Measurements from ENCODE around the gene FBXO21. TPM values are rescaled to one million over a fixed set of nuclear protein-coding genes. Genes with fewer than 3 reads are reported as not detected.
"Not testable (repeated sequence)": the region's sequence is repeated elsewhere in the genome, so short reads cannot be mapped to it uniquely, and the experiment has no call there.

Gene FBXO21
- total and polyA plus RNA-seq, 2 donors (not counting 1 experiment from before 2014, with no cell fraction given): 28.2 to 55.7 TPM

- H3K79me2 ChIP-seq (ENCODE audit: control insufficient read depth, insufficient read depth, low read length): no peaks in the 10 kb centered on the region
- intact Hi-C loops (cut with micrococcal nuclease): no loop called here
- H3K4me3 Mint-ChIP-seq: no peak overlapping the region
- ChIA-PET POLR2A (no interaction called here), CTCF (interaction anchor here (0.5 to 1.3 kb wide), 2 partner anchors 9 to 672 kb away, joined by 4 to 7 read pairs; no protein-coding TSS in a partner anchor)
- H3K9me3 ChIP-seq (ENCODE audit: control extremely low read depth in 1 of 3, control insufficient read depth in 2 of 3, insufficient read depth in 1 of 3, low read length in 2 of 3): peaks cover 0 to 4% (median 0%) of the 10 kb centered on the region in 3 donors
- ATAC-seq (ENCODE audit: low read depth) (no peak), DNase-seq (no peak)
- no peaks in the 10 kb centered on the region for H3K9me3 Mint-ChIP-seq (ENCODE audit: insufficient read depth)
- peaks cover 0 to 8% (median 3%) of the 10 kb centered on the region in 4 experiments for H3K27me3 ChIP-seq (replicated peaks in 1 of 4; ENCODE audit: control extremely low read depth in 1 of 4, control insufficient read depth in 3 of 4, insufficient read depth in 4 of 4, low read length in 3 of 4)
- no peaks in the 10 kb centered on the region for H3K4me1 Mint-ChIP-seq
- H3K4me1 ChIP-seq (ENCODE audit: control insufficient read depth in 2 of 2, insufficient read depth in 2 of 2, low read length in 2 of 2): no peaks in the 10 kb centered on the region
- peaks cover 35% of the 10 kb centered on the region for H3K27me3 Mint-ChIP-seq
- H2AFZ ChIP-seq (ENCODE audit: insufficient read depth, low read depth, low read length, poor library complexity, severe bottlenecking): no peak overlapping the region
- WGBS (ENCODE audit: insufficient coverage): 85% methylated on average over 9 of the region's 9 CpGs
- TF ChIP-seq CTCF (IDR thresholded peaks at IDR 0.05) (no peak), EZH2 (IDR thresholded peaks at IDR 0.05; ENCODE audit: borderline replicate concordance, insufficient read depth, low read depth, low read length, poor library complexity, severe bottlenecking) (no peak)
- no peaks in the 10 kb centered on the region for H4K20me1 ChIP-seq (ENCODE audit: control insufficient read depth, insufficient read depth, low read length, poor library complexity, severe bottlenecking)
- no peak overlapping the region for H3K9ac ChIP-seq (ENCODE audit: low read length)
- no peaks in the 10 kb centered on the region for H3K36me3 ChIP-seq (replicated peaks in 1 of 2; ENCODE audit: control extremely low read depth in 1 of 2, control insufficient read depth in 1 of 2, extremely low read depth in 1 of 2, insufficient read depth in 2 of 2, low read length in 1 of 2)
- no peak overlapping the region for H3K4me2 ChIP-seq (replicated peaks; ENCODE audit: low read depth, low read length, poor library complexity, severe bottlenecking)
- H3K27ac ChIP-seq (ENCODE audit: low read length in 2 of 2): no peak overlapping the region
- H3K27ac Mint-ChIP-seq: no peak overlapping the region
- H3K4me3 ChIP-seq (ENCODE audit: control extremely low read depth in 1 of 5, extremely low read depth in 1 of 5, insufficient read depth in 1 of 5, low read depth in 2 of 5, low read length in 4 of 5): no peak overlapping the region
These were observed 12.3 kb upstream of the FBXO21 start for GRCh38 chr12:117202556-117202955.

GRCh38 chr12:117202033-117202432 lies 11.8 kb upstream of the FBXO21 start:
- ChIA-PET CTCF (interaction anchor here (0.6 to 1.3 kb wide), 2 partner anchors 9 to 133 kb away, joined by 3 to 7 read pairs; no protein-coding TSS in a partner anchor), POLR2A (no interaction called here)
- no peaks in the 10 kb centered on the region for H3K4me1 ChIP-seq (ENCODE audit: control insufficient read depth in 2 of 2, insufficient read depth in 2 of 2, low read length in 2 of 2)
- H3K4me1 Mint-ChIP-seq: no peaks in the 10 kb centered on the region
- no peak overlapping the region for H3K4me2 ChIP-seq (replicated peaks; ENCODE audit: low read depth, low read length, poor library complexity, severe bottlenecking)
- no peaks in the 10 kb centered on the region for H4K20me1 ChIP-seq (ENCODE audit: control insufficient read depth, insufficient read depth, low read length, poor library complexity, severe bottlenecking)
- no peak overlapping the region for H3K9ac ChIP-seq (ENCODE audit: low read length)
- 92% methylated on average over 6 of the region's 9 CpGs for WGBS (ENCODE audit: insufficient coverage)
- peaks cover 0 to 9% (median 4%) of the 10 kb centered on the region in 4 experiments for H3K27me3 ChIP-seq (replicated peaks in 1 of 4; ENCODE audit: control extremely low read depth in 1 of 4, control insufficient read depth in 3 of 4, insufficient read depth in 4 of 4, low read length in 3 of 4)
- no peak overlapping the region for H3K4me3 ChIP-seq (ENCODE audit: control extremely low read depth in 1 of 5, extremely low read depth in 1 of 5, insufficient read depth in 1 of 5, low read depth in 2 of 5, low read length in 4 of 5)
- H3K27ac Mint-ChIP-seq: no peak overlapping the region
- no peak overlapping the region for H2AFZ ChIP-seq (ENCODE audit: insufficient read depth, low read depth, low read length, poor library complexity, severe bottlenecking)
- TF ChIP-seq EZH2 (IDR thresholded peaks at IDR 0.05; ENCODE audit: borderline replicate concordance, insufficient read depth, low read depth, low read length, poor library complexity, severe bottlenecking): no peak
- TF ChIP-seq CTCF (IDR thresholded peaks at IDR 0.05): no peak
- peaks cover 0 to 4% (median 0%) of the 10 kb centered on the region in 3 donors for H3K9me3 ChIP-seq (ENCODE audit: control extremely low read depth in 1 of 3, control insufficient read depth in 2 of 3, insufficient read depth in 1 of 3, low read length in 2 of 3)
- DNase-seq: no peak
- no peak overlapping the region for H3K4me3 Mint-ChIP-seq
- H3K9me3 Mint-ChIP-seq (ENCODE audit: insufficient read depth): no peaks in the 10 kb centered on the region
- no peaks in the 10 kb centered on the region for H3K79me2 ChIP-seq (ENCODE audit: control insufficient read depth, insufficient read depth, low read length)
- H3K27ac ChIP-seq (ENCODE audit: low read length in 2 of 2): no peak overlapping the region
- H3K27me3 Mint-ChIP-seq: peaks cover 39% of the 10 kb centered on the region
- intact Hi-C loops (cut with micrococcal nuclease): no loop called here
- no peaks in the 10 kb centered on the region for H3K36me3 ChIP-seq (replicated peaks in 1 of 2; ENCODE audit: control extremely low read depth in 1 of 2, control insufficient read depth in 1 of 2, extremely low read depth in 1 of 2, insufficient read depth in 2 of 2, low read length in 1 of 2)
- no peak for ATAC-seq (ENCODE audit: low read depth)

- CTCF ChIA-PET: interaction anchor here (1.1 kb wide), 1 partner anchor 14 kb away, joined by 3 read pairs; no protein-coding TSS in a partner anchor
- peaks cover 39% of the 10 kb centered on the region for H3K27me3 Mint-ChIP-seq
- 91% methylated on average over 5 of the region's 8 CpGs for WGBS (ENCODE audit: insufficient coverage)
These were observed 9.9 kb upstream of the FBXO21 start for GRCh38 chr12:117199956-117200744.

More at GRCh38 chr12:117199956-117200744, 9.9 kb upstream of the FBXO21 start:
- H3K79me2 ChIP-seq (ENCODE audit: control insufficient read depth, insufficient read depth, low read length); H3K27ac Mint-ChIP-seq; H3K4me1 Mint-ChIP-seq; POLR2A ChIA-PET; DNase-seq; H3K36me3 ChIP-seq (replicated peaks in 1 of 2; ENCODE audit: control extremely low read depth in 1 of 2, control insufficient read depth in 1 of 2, extremely low read depth in 1 of 2, insufficient read depth in 2 of 2, low read length in 1 of 2); H2AFZ ChIP-seq (ENCODE audit: insufficient read depth, low read depth, low read length, poor library complexity, severe bottlenecking); H3K4me1 ChIP-seq (ENCODE audit: control insufficient read depth in 2 of 2, insufficient read depth in 2 of 2, low read length in 2 of 2); H3K9ac ChIP-seq (ENCODE audit: low read length); ATAC-seq (ENCODE audit: low read depth); H3K9me3 ChIP-seq (ENCODE audit: control extremely low read depth in 1 of 3, control insufficient read depth in 2 of 3, insufficient read depth in 1 of 3, low read length in 2 of 3); H3K4me3 ChIP-seq (ENCODE audit: control extremely low read depth in 1 of 5, extremely low read depth in 1 of 5, insufficient read depth in 1 of 5, low read depth in 2 of 5, low read length in 4 of 5); H3K4me3 Mint-ChIP-seq; H3K9me3 Mint-ChIP-seq (ENCODE audit: insufficient read depth); H3K4me2 ChIP-seq (replicated peaks; ENCODE audit: low read depth, low read length, poor library complexity, severe bottlenecking); H4K20me1 ChIP-seq (ENCODE audit: control insufficient read depth, insufficient read depth, low read length, poor library complexity, severe bottlenecking); intact Hi-C loops (cut with micrococcal nuclease); H3K27ac ChIP-seq (ENCODE audit: low read length in 2 of 2): not testable (repeated sequence)
- H3K27me3 ChIP-seq (replicated peaks in 1 of 4; ENCODE audit: control extremely low read depth in 1 of 4, control insufficient read depth in 3 of 4, insufficient read depth in 4 of 4, low read length in 3 of 4): peaks cover 0 to 15% (median 7%) of the 10 kb centered on the region in 4 experiments
